ENCODE measurements around the gene NIPSNAP2.
"Not testable (repeated sequence)": the region's sequence is repeated elsewhere in the genome, so short reads cannot be mapped to it uniquely, and the experiment has no call there.

The NIPSNAP2 gene

DNA sequence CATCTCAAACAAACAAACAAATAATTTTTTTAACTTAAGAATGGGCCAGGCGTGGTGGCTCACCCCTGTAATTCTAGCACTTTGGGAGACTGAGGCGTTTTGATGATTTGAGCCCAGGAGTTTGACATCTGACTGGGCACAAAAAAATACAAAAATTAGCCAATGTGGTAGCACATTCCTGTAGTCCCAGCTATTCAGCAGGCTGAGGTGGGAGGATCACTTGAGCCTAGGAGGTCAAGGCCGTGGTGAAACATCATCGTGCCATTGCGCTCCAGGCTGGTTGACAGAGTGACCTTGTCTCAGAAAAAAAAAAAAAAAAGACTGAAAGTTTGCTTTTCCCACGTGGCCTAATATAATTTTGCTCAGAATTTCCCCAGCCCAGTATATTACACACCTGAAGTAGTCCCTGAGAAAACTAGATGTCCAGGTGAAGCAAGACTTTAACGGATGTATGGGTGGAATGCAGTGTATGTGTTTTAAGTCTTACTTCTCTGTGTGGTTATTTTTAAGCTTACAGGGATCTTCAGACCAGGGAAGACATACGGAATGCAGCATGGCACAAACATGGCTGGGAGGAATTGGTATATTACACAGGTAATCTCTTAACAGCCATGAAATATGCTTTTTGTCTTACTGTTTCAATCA, 32.6 kb downstream of the NIPSNAP2 start:
- H3K27ac Mint-ChIP-seq: no peak overlapping the region
- no peak for ATAC-seq (replicated peaks)
- peaks cover 31% of the 10 kb centered on the region for H3K36me3 Mint-ChIP-seq (ENCODE audit: insufficient read depth)
- H3K4me1 Mint-ChIP-seq (ENCODE audit: low read depth in 2 of 2): no peaks in the 10 kb centered on the region
- H3K27me3 Mint-ChIP-seq: no peaks in the 10 kb centered on the region
- H3K4me3 Mint-ChIP-seq: no peak overlapping the region
- DNase-seq: no peak
- no peaks in the 10 kb centered on the region for H3K9me3 Mint-ChIP-seq

DNA sequence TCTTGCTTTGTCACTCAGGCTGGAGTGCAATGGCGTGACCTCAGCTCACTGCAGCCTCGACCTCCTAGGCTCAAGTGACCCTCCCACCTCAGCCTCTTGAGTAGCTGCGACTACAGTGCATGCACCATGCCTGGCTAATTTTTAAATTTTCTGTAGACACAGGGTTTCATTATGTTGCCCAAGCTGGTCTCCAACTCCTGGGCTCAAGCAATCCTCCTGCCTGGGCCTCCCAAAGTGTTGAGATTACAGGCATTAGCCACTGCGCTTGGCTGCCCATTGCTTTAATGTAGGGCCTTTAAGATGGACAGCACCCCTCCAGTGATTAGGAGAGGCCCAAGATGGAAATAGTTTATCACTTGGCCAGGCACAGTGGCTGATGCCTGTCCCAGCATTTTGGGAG, 39.4 kb downstream of the NIPSNAP2 start:
- H3K4me3 Mint-ChIP-seq: no peak overlapping the region
- H3K36me3 Mint-ChIP-seq (ENCODE audit: insufficient read depth): peaks cover 10% of the 10 kb centered on the region
- ATAC-seq (replicated peaks) (no peak), DNase-seq (no peak)
- no peak overlapping the region for H3K27ac Mint-ChIP-seq
- H3K4me1 Mint-ChIP-seq (ENCODE audit: low read depth in 2 of 2): no peaks in the 10 kb centered on the region
- no peaks in the 10 kb centered on the region for H3K27me3 Mint-ChIP-seq
- no peaks in the 10 kb centered on the region for H3K9me3 Mint-ChIP-seq

DNA sequence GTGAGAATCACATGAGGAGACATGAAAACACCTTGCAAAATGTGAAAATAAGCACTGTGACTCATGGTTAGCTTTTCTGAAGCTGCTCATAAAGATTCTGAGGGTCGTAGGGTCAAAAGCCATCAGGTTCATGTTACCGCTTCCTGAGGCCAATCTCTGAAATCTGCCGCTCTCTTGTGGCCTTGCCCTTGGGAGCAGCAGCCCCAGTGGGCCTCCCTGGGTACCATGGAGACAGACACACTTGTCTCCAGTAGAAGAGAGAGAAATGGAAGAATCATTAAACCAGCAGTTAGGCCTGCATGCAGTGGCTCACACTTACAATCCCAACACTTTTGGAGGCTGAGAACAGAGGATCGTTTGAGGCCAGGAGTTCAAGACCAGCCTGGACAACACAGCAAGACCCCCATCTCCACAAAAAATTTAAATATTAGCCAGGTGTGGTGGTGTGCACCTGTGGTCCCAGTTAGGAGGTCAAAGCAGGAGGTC, 42.8 kb downstream of the NIPSNAP2 start:
- H3K27me3 Mint-ChIP-seq: no peaks in the 10 kb centered on the region
- H3K9me3 Mint-ChIP-seq: no peaks in the 10 kb centered on the region
- ATAC-seq (replicated peaks) (no peak), DNase-seq (no peak)
- peaks cover 3% of the 10 kb centered on the region for H3K36me3 Mint-ChIP-seq (ENCODE audit: insufficient read depth)
- no peak overlapping the region for H3K4me3 Mint-ChIP-seq
- H3K27ac Mint-ChIP-seq: no peak overlapping the region
- H3K4me1 Mint-ChIP-seq (ENCODE audit: low read depth in 2 of 2): no peaks in the 10 kb centered on the region

DNA sequence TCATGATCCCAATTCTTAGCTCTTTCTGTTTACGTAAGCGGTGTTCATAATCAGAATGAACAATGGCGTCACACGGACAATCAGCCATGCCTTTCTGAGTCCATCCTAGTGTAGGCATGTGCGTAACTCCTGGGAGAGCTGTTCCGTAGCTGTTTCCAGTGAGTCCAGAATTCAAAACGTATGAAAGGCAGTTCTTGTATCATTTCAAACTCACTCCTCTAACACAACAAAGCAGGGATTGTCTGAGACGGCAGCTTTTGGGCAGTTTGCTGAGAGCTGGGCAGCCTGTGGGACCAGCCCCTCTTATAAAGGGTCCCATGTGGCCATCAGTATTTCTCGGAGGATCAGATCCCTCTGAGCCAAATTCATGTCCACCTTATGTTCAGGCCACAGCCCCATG, 43.5 kb downstream of the NIPSNAP2 start:
- Mint-ChIP-seq H3K27me3 (no peaks in the 10 kb centered on the region), H3K4me1 (ENCODE audit: low read depth in 2 of 2) (no peaks in the 10 kb centered on the region), H3K36me3 (ENCODE audit: insufficient read depth) (peaks cover 3% of the 10 kb centered on the region), H3K4me3 (no peak overlapping the region), H3K27ac (no peak overlapping the region), H3K9me3 (no peaks in the 10 kb centered on the region)
- no peak for ATAC-seq (replicated peaks)
- no peak for DNase-seq

DNA sequence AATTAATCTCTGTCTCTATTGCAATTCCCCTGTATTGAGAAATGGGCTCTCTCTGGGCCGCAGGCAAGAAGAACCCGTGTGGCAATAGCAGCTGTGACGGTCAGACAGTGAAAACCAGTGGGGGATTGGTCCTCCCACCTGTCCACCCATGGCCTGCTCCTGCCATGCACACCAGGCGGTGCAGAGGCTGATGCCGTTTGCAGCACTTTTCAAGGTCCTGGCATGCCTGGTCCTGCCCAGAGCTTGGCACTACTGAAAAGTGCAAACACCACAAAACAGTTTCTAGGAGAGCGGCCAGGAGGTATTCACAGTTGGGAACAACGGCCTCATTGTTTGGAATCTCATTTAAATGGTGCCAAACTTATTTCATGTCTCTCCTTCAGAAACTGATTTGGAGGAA, 45.3 kb downstream of the NIPSNAP2 start:
- H3K4me1 Mint-ChIP-seq (ENCODE audit: low read depth in 2 of 2): no peaks in the 10 kb centered on the region
- no peaks in the 10 kb centered on the region for H3K27me3 Mint-ChIP-seq
- ATAC-seq (replicated peaks): no peak
- H3K27ac Mint-ChIP-seq: no peak overlapping the region
- no peak for DNase-seq
- H3K4me3 Mint-ChIP-seq: no peak overlapping the region
- H3K36me3 Mint-ChIP-seq (ENCODE audit: insufficient read depth): no peaks in the 10 kb centered on the region
- H3K9me3 Mint-ChIP-seq: no peaks in the 10 kb centered on the region

DNA sequence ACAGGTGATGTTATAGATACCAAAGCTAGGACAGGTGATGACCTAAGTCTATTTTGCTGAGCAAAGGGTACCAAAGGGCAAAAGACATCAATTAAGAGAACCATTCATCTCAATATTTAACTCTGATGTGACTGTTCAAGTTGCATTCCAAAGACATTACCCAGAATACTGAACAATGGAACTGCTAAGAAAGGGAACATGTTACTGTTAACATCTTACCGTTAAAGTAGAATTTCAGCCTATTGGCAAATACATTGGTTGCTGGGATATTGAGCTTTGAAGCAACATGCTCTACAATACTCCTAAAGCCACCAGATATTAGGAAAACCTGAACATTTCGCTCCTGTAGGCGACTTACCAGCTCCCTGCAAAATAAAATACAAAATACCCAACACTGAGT, 52.6 kb downstream of the NIPSNAP2 start:
- DNase-seq; H3K4me3 Mint-ChIP-seq; ATAC-seq (replicated peaks); H3K27ac Mint-ChIP-seq; H3K27me3 Mint-ChIP-seq; H3K9me3 Mint-ChIP-seq; H3K4me1 Mint-ChIP-seq (ENCODE audit: low read depth in 2 of 2); H3K36me3 Mint-ChIP-seq (ENCODE audit: insufficient read depth): not testable (repeated sequence)

DNA sequence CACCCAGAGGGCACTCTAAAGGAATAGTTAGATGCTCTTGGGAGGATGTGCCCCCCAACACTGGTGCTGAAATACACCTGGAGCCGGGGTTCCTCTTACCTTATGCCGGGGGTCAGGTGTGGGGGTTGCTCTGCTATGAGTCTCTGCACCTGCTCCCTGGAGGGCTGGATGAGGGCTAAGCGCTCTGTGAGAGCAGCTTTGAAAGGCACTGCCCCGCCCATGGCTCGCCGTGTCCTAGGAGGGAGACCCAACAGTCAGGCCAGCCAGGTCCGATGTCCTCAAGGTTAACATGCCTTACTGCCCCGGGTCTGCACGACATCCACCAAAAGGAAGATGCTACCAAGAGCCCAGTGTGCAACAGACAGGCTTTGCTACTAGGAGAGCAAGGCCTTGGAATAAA, 55.1 kb downstream of the NIPSNAP2 start:
- Mint-ChIP-seq H3K36me3 (ENCODE audit: insufficient read depth) (peaks cover 10% of the 10 kb centered on the region), H3K4me1 (ENCODE audit: low read depth in 2 of 2) (no peaks in the 10 kb centered on the region), H3K27me3 (no peaks in the 10 kb centered on the region), H3K4me3 (no peak overlapping the region), H3K27ac (no peak overlapping the region), H3K9me3 (no peaks in the 10 kb centered on the region)
- DNase-seq (no peak), ATAC-seq (replicated peaks) (no peak)

DNA sequence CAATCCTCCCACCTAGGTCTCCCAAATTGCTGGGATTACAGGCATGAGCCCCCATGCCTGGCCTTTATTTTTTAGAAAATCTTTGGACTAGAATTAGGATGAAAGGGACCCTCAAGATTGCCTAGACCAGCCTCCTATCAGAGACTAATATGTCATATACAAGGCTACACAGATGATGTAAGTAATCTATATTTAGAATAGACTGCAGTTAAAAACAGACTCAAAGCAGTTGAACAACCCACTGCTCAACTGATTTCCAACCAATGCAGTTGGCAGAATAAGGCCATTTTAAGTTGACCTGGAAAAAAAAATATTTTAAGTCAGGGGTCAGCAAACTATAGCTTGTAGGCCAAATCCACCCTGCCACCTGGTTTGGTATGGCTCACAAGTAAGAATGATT, 59.1 kb downstream of the NIPSNAP2 start:
- DNase-seq: no peak
- no peaks in the 10 kb centered on the region for H3K9me3 Mint-ChIP-seq
- H3K4me3 Mint-ChIP-seq: no peak overlapping the region
- no peaks in the 10 kb centered on the region for H3K27me3 Mint-ChIP-seq
- no peak overlapping the region for H3K27ac Mint-ChIP-seq
- no peaks in the 10 kb centered on the region for H3K4me1 Mint-ChIP-seq (ENCODE audit: low read depth in 2 of 2)
- peaks cover 10% of the 10 kb centered on the region for H3K36me3 Mint-ChIP-seq (ENCODE audit: insufficient read depth)
- no peak for ATAC-seq (replicated peaks)

DNA sequence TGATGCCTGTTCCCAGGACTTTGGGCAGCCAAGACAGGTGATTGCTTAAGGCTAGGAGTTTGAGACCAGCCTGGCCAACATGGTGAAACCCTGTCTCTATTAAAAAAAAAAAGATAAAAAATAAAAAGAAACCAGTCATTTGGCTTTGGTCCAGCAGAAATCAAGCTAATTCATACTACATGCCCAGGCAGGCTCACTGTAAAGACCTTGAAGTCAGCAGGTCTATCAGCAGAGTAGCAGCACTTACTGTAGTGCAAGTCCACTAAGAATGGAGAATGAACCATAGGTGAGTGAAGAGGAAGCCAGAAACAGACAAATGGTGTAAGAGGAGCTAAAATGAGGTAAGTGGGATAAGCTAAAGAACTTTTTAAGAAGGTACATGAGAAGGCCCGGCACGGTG, 62.2 kb downstream of the NIPSNAP2 start:
- no peak for ATAC-seq (replicated peaks)
- no peak overlapping the region for H3K27ac Mint-ChIP-seq
- no peaks in the 10 kb centered on the region for H3K4me1 Mint-ChIP-seq (ENCODE audit: low read depth in 2 of 2)
- H3K9me3 Mint-ChIP-seq: no peaks in the 10 kb centered on the region
- no peaks in the 10 kb centered on the region for H3K27me3 Mint-ChIP-seq
- H3K36me3 Mint-ChIP-seq (ENCODE audit: insufficient read depth): peaks cover 2% of the 10 kb centered on the region
- H3K4me3 Mint-ChIP-seq: no peak overlapping the region
- no peak for DNase-seq

DNA sequence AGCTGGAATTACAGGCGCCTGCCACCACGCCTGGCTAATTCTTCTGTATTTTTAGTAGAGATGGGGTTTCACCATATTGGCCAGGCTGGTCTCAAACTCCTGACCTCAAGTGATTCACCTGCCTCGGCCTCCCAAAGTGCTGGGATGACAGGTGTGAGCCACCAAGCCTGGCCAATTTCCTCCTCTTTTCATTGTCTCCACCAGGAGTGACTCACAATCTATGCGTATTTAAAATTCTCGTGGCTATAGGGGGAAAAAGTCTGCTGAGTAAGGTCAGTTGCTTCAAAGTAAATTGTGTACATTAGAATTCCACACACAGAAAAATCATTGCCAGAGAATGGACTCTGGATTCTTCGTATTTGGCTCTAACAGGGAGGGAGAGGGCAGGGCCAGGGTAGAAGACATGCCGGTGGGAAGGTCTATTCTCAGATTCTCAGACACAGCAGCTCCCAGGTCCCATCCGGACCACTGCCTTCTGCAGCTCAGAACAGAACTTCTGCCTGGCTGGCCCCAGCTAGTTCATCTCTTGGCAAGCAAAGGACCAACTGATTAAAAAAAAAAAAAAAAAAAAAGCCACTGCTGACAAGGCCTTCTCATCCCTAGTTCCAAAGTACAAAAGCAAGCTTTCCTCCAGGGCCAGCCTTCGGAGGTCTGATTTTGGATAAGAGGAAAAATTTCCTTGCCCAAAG, 64.7 kb downstream of the NIPSNAP2 start:
- DNase-seq: no peak
- Mint-ChIP-seq H3K4me3 (no peak overlapping the region), H3K9me3 (no peaks in the 10 kb centered on the region), H3K36me3 (ENCODE audit: insufficient read depth) (peaks cover 11% of the 10 kb centered on the region), H3K27me3 (no peaks in the 10 kb centered on the region), H3K4me1 (ENCODE audit: low read depth in 2 of 2) (peaks cover 5% of the 10 kb centered on the region in 2 donors), H3K27ac (peak overlapping the region in 1 of 2 donors; percentile 5)
- ATAC-seq (replicated peaks): no peak

DNA sequence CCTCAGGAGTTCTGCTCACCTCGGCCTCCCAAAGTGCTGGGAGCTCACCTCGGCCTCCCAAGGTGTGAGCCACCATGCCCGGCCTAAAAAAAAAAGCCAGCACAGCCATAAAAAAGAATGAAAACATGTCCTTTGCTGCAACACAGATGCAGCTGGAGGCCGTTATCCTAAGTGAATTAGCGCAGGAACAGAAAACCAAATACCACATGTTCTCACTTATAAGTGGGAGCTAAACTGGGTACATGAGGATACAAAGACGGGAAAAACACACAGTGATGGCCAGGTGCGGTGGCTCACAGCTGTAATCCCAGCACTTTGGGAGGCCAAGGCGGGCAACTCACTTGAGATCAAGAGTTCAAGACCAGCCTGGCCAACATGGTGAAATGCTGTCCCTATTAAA, 66.0 kb downstream of the NIPSNAP2 start:
- H3K9me3 Mint-ChIP-seq: no peaks in the 10 kb centered on the region
- H3K36me3 Mint-ChIP-seq (ENCODE audit: insufficient read depth): peaks cover 12% of the 10 kb centered on the region
- no peak overlapping the region for H3K27ac Mint-ChIP-seq
- no peak for DNase-seq
- no peak for ATAC-seq (replicated peaks)
- H3K4me1 Mint-ChIP-seq (ENCODE audit: low read depth in 2 of 2): peaks cover 5% of the 10 kb centered on the region in 2 donors
- H3K27me3 Mint-ChIP-seq: no peaks in the 10 kb centered on the region
- no peak overlapping the region for H3K4me3 Mint-ChIP-seq

DNA sequence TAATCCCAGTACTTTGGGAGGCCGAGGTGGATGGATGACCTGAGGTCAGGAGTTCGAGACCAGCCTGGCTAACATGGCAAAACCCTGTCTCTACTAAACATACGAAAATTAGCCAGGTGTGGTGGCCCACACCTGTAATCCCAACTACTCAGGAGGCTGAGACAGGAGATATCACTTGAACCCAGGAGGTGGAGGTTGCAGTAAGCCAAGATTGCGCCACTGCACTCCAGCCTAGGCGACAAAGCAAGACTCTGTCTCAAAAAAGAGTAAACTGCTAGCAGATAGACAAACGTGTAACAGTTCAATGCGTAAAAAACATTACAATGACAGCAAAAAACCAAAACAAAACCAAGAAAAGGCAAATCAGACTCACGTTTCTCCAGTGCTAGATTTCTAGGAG, 67.2 kb downstream of the NIPSNAP2 start:
- H3K4me3 Mint-ChIP-seq; H3K27ac Mint-ChIP-seq; H3K27me3 Mint-ChIP-seq; DNase-seq; ATAC-seq (replicated peaks); H3K4me1 Mint-ChIP-seq (ENCODE audit: low read depth in 2 of 2); H3K9me3 Mint-ChIP-seq: not testable (repeated sequence)
- peaks cover 12% of the 10 kb centered on the region for H3K36me3 Mint-ChIP-seq (ENCODE audit: insufficient read depth)

DNA sequence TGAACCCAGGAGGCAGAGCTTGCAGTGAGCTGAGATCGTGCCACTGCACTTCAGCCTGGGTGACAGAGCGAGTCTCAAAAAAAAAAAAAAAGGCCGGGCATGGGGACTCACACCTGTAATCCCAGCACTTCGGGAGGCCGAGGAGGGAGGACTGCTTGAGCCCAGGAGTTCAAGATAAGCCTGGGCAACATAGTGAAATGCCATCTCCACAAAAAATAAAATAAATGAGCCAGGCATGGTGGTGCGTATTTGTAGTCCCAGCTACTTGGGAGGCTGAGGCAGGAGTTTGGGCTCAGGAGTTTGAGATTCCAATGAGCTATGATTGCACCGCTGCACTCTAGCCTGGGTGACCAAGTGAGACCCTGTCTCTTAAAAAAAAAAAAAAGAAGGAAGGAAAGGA, 68.2 kb downstream of the NIPSNAP2 start:
- not testable (repeated sequence) for H3K27ac Mint-ChIP-seq; H3K4me1 Mint-ChIP-seq (ENCODE audit: low read depth in 2 of 2); DNase-seq; H3K27me3 Mint-ChIP-seq; ATAC-seq (replicated peaks); H3K9me3 Mint-ChIP-seq
- Mint-ChIP-seq H3K4me3 (peak overlapping the region; percentile 12 to 85), H3K36me3 (ENCODE audit: insufficient read depth) (peaks cover 12% of the 10 kb centered on the region)

DNA sequence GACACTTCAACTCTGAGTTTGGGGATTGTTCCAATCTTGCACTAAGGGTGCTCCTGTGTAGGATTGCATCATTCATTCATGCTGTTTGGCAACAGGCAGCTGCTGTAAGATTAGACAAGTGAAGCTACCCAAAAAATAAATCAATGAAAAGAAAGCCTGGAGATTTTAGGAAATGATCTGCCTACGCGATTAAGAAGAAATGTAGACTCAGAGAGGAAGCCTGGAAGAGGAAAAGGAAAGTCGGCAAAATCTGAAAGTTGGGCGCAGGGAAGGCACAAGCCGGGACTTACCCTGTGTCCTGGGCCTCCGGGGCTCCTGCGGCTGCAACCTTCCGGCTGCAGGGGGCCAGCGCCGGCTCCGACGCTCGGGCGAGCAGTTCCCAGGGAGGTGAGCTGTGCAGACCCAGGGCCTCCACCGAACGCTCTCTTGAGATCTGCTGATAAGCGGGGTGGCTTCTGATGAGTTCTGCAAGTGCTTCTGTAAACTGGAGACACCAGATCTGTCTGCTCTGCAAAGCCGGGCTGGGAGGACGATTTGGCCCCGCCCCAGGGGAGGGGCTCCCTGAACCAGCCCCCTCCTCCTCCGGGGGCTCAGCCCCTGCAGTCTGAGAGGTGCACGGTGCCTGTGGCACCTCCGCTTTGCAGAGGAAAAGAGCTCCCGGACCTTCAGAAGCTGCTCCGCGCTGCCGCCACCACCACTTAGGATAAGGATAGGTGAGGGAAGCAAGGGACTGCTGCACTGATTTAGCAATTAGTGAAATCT, 69.5 kb downstream of the NIPSNAP2 start:
- peaks cover 12% of the 10 kb centered on the region for H3K36me3 Mint-ChIP-seq (ENCODE audit: insufficient read depth)
- H3K27ac Mint-ChIP-seq: peak overlapping the region; percentile 3 to 51
- H3K4me1 Mint-ChIP-seq (ENCODE audit: low read depth in 2 of 2): peaks cover 5 to 8% of the 10 kb centered on the region in 2 donors
- peak overlapping the region; percentile 78 to 85 for H3K4me3 Mint-ChIP-seq
- ATAC-seq (replicated peaks): peak; percentile 90
- no peaks in the 10 kb centered on the region for H3K27me3 Mint-ChIP-seq
- DNase-seq: peak; percentile 48 to 57 (median 50)
- no peaks in the 10 kb centered on the region for H3K9me3 Mint-ChIP-seq

Measured in effector memory CD8-positive, alpha-beta T cell (primary cell).